ENCODE data around the gene KANSL3.
"Not testable (repeated sequence)": the region's sequence is repeated elsewhere in the genome, so short reads cannot be mapped to it uniquely, and the experiment has no call there.

The KANSL3 gene

DNA sequence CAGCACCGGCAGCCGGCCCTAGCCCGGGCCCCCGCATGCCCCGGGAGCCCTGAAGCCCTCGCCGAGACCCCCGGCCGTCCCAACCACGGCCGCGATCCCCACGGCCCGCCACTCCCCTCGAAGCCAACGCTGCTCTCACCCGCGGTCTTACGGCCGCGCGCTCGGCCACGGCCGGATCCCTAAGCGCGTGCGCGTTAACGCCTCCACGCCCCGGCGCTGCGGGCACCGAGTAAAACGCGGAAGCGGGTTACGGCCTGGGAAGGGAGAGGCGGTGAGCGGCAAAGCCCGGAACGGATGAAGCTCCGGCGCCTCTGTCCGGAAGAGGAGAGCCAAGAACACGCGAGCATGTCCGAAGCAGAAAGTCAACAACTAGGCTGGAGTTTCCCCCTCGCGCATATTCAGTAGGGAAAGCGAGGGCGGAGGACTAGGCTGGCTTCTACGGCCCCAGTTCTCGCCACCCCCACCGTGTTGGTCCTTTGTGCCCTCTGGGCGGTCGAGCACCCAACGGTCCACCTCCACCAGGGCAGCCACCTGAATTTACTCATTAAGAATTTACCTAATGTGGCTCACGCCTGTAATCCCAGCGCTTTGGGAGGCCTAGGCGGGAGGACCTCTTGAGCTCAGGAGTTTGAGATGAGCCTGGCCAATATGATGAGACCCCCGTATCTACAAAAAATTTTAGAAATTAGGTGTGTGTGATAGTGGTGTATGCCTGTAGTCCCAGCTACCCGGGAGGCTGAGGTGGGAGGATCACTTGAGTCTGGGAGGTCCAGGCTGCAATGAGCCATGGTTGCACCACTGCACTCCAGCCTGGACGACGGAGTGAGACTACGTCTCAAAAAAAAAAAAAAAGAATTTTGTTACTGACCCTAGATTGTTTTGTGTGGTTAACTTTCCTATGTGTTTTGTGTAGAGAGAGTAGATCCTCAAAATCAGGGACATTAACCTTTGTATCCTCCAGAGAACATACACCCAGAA is at the start of gene KANSL3:
Gene KANSL3 (minus strand): TSS at position 169 of the 978 bp plus-strand sequence. CDS start 1,177 bp downstream, outside the sequence.
- peak; percentile 95 for DNase-seq (ENCODE audit: low spot score)

GRCh38 chr2:96687266-96687665 is 49.2 kb upstream of the KANSL3 start:
- peak; percentile 30 for DNase-seq (ENCODE audit: low spot score)

- peak; percentile 17 for DNase-seq (ENCODE audit: low spot score)
These were observed 47.7 kb upstream of the KANSL3 start for GRCh38 chr2:96685577-96686459.

- no peak for DNase-seq (ENCODE audit: low spot score)
These were observed 46.9 kb upstream of the KANSL3 start for GRCh38 chr2:96684883-96685576.

DNA sequence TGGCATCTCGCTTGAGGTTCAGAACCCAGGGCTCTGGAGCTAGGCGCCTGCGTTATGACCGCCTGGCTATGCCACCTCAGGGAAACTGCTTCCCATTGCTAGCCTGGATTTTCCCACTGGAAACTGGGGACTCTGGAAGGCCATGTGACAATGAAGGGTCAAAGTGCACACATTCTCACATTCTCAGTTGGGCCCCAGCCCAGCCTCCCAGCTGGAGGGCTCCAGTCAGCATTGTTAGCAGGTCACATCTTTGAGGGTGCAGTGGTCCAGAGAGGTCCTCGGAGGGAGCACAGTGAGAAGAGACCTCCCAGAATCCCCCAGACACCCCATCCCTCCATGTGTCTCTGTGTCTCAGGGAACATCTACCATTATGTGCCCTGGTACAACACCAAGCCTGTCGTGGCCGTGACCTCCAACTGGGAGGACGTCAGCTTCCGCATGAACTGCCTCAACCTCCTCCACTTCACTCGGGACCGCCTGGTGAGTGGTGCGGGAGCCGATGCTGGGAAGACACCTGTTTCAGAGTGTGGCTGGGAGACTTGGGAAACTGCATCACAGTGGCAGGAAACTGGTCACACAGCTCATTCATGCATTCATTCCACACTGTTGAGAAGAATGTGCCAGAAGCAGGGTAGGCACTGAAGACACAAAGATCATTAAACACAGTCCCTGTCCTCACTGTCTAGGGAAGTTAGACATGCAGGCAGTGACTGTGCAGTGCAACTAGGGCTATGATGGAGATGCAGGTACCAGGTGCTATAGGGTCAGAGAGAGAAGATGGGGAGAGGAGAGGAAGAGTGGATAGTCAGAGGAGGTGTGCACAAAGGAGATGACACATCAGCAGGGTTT is 46.1 kb upstream of the KANSL3 start:
- DNase-seq (ENCODE audit: low spot score): peak; percentile 39

DNA sequence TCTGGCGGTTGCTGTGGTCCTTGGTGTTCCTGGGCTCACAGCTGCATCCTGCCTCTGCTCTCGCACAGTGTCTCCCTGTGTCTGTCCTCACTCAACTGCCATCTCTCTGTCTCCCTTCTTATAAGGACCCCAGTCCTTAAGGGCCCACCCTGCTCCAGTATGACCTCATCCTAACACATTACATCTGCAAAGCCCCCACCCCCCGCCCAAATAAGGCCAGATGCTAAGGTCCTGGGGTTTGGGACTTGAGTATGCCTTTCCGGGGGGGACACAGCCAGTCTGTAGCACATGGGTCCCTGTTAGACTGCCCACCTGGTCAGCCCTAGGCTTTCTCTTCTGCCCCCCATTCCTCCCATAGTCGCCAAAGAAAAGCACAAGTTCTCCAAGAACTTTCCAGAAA is 45.2 kb upstream of the KANSL3 start:
- DNase-seq (ENCODE audit: low spot score): no peak

- DNase-seq (ENCODE audit: low spot score): no peak
These were observed 43.4 kb upstream of the KANSL3 start for GRCh38 chr2:96681540-96681939.

DNA sequence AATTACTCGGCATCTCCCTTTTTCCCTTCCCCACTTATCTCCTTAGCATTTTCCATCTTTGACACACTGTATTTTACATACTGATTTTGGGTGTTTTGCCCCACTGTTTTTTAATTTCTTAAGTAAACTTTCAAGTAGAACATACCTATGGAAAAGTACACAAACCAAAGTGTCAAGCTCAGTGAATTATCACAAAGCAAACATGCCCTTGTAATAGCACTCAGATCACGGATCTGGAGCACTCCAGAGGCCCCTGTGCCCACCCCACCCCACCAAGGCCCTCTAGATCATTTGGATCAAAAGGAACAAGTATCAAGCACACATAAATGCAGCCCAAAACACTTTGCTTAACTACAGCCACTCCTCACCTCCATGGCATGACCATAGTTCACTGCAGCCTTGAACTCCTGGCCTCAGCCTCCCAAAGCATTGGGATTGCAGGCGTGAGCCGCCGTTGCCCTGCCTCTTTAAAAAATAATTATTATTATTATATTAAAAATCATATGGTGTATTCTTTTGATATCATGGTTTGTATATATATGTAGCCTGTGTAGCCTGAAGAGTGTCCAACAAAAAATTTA is 42.5 kb upstream of the KANSL3 start:
- no peak for DNase-seq (ENCODE audit: low spot score)

GRCh38 chr2:96679848-96680247 is 41.7 kb upstream of the KANSL3 start:
- DNase-seq (ENCODE audit: low spot score): no peak

DNA sequence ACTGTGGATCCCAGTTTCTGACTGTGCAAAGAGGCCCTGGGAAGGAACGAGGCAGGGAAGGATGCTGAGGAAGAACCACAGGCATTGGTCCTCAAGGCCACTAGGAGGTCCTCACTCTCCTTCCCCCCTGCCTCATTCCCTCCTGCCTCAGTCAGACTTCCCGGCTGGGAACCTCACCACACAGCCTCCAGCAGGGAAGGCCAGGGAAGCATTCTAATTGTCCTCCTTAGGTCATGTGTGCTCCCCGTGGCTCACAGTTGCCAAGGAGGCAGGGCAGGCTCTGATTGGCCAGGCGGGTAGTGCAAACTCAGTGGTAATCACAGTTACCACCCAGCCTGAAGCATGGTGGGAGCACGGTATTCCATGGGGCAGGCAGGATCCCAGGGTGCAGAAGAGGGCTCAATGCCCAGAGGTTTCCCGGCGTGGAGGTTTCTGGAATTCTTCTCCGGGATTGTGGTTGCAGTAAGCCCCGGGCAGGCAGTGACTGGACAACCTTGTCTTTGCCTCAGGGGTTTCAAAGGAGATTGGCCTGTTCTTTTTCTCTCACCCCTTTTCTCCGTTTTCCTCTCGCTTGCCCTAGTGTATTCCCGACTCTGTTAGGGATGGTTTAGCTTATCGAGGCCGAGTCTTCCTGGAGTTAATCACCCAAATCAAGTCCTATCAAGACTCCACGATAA is 31.6 kb upstream of the KANSL3 start:
- no peak for DNase-seq (ENCODE audit: low spot score)

GRCh38 chr2:96668771-96669170 is 30.7 kb upstream of the KANSL3 start:
- DNase-seq (ENCODE audit: low spot score): no peak

DNA sequence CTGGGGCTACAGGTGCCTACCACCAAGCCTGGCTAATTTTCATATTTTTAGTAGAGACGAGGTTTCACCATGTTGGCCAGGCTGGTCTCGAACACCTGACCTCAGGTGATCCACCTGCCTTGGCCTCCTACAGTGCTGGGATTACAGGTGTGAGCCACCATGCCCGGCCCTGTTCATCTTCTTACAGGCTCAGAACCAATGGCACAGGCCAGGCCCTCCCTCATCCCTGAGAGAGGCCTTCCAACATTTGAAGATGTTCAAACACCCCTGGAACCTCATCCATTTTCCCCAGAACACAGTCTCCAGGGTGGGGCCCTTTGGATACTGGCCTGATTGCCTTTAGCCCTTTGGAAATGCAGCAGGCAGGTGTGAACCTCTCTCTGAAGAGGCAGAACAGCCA is 27.6 kb upstream of the KANSL3 start:
- DNase-seq (ENCODE audit: low spot score): not testable (repeated sequence)

DNA sequence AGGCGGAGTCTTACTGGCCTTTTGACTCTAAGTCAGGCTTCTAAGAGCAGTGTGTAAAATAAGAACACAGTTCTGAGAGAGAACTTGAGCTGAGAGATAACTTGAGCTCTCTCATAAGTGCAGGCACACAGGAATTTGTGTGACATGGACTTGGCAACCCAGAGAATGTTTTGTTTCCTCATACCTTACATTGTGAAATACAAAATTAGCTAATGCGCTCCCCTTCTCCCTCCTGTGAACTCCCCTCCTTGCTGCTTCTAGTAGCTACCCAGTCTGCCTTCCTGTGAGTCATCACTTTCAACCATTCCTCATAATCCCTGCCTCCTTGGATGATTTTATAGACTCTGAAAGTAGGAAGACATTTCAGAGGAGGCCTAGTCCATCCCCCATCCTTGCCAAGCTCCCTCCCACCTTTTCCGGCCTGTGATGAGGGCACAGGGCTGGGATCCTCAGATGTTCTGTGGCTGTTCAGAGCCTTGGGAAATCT is 27.0 kb upstream of the KANSL3 start:
- peak; percentile 98 for DNase-seq (ENCODE audit: low spot score)

DNA sequence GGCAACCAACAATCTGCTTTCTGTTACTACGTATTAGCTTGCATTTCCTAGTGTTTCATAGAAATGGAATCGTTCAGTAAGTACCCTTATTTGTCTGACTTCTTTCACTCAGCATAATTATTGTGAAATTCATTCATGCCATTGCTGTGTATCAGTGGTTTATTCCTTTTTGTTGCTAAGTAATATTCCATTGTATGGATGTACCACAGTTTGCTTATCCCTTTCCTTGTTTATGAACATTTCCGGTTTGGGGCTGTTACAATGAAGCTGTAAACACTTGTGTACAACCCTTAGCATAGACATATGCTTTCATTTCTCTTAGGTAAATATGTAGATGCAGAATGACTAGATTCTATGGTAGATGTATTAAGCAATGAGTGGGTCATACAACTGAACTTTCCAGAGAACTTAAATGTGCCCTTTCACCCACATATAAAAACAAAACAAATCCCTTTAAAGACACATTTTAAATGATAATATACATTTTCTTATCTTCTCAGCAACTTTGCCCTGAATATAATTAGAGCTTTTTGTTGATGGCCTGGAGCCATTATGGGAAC is 26.3 kb upstream of the KANSL3 start:
- no peak for DNase-seq (ENCODE audit: low spot score)

DNA sequence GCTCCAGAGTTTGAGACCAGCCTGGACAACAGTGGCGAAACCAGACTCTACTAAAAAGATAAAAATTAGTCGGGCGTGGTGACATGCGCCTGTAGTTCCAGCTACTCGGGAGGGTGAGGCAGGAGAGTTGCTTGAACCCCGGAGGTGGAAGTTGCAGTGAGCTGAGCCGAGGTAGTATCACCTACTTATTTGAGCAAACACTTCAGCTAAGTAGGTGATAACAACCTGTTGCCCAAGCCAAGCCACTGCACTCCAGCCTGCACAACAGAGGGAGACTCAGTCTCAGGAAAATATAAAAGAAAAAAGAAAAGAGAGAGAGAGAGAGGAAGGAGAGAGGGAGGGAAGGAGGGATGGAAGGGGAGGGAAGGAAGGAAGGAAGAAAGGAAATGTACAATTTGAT is 25.7 kb upstream of the KANSL3 start:
- DNase-seq (ENCODE audit: low spot score): no peak

DNA sequence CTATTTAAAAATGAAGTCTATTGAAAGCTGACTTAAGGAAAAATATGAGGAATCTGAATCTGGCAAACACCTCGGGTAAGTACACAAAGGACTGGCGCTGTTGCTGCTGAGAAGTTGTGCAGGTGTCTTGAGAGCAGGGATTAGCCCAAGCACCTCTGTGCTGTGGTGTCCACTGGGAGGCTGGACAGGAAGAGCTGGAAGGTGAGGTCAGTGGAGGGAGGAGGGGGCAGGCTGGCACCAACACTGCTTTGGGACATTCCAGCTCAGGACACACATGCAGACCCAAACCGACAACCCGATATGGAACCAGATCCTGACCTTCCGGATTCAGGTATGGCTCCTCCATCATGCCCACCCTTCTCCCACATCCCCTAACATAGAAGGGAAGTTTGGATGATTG is 25.1 kb upstream of the KANSL3 start:
- DNase-seq (ENCODE audit: low spot score): no peak

GRCh38 chr2:96662360-96662759 is 24.2 kb upstream of the KANSL3 start:
- no peak for DNase-seq (ENCODE audit: low spot score)

- no peak for DNase-seq (ENCODE audit: low spot score)
These were observed 23.2 kb upstream of the KANSL3 start for GRCh38 chr2:96661324-96661723.

GRCh38 chr2:96656540-96656939 is 18.4 kb upstream of the KANSL3 start:
- no peak for DNase-seq (ENCODE audit: low spot score)

GRCh38 chr2:96655526-96655925 is 17.4 kb upstream of the KANSL3 start:
- no peak for DNase-seq (ENCODE audit: low spot score)
